Dermis microvascular lymphatic vessel endothelial cell (primary cell): ENCODE measurements around the gene RAD18. TPM values are rescaled to one million over a fixed set of nuclear protein-coding genes. Genes with fewer than 3 reads are reported as not detected.

Experiments used
- DNase-seq, 2 donors: peaks; one replicate each; pipeline versions ENCODE4 v3.0.0 to v3.0.0-alpha.2; 2010; ENCODE audit warnings: low read depth in 2 of 2
- total RNA-seq: library from RNA; depleted of rRNA; stranded (reverse); fragments of >200 nt; gene quantifications from 2 replicates; pipeline ENCODE4 v1.2.1, GENCODE V29; 2014

Gene RAD18
- total RNA-seq, 1 donor from 2014 or later = 7.6 TPM

- DNase-seq = no peak
Measured at GRCh38 chr3:8837162-8837561, 126.1 kb downstream of the RAD18 start.

DNA sequence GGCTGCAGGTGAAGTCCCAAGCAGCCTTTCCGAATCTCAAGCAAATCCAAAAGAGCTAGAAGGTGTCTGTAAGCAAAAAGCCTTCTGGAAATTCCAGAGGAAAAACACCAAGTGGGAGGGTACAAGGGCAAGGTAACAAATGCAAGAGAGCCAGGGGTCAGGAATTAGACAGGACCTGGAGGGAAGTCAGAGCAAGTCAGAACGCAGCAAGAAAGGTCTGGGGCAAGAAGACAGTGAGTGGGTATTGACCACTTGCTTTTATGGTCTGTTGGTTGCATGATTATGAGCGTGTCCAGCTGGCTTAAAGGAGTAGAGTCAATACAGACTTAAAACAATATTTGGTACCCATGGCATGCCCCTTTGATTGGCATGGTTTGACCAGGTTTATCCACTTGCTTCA lies 127.2 kb downstream of the RAD18 start:
- no peak for DNase-seq

DNA sequence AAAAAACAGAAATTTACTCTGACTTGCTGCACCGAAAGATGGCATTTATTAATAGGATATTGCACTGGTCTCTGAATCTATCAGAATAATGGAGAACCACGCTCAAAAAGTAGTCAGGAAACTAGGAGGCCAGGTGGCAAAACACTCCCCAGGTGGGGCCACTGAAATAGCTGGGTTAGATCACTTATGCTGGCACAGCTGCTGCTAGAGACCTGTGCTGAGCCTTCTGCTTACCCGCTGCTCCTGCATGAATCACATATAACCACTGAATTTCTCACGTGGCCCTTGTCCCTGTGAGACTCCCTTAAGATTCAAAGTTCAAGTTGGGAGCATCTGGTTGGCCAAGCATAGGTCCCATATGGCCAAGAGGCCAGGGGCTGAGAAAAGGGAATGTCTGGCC lies 127.9 kb downstream of the RAD18 start:
- no peak for DNase-seq

DNA sequence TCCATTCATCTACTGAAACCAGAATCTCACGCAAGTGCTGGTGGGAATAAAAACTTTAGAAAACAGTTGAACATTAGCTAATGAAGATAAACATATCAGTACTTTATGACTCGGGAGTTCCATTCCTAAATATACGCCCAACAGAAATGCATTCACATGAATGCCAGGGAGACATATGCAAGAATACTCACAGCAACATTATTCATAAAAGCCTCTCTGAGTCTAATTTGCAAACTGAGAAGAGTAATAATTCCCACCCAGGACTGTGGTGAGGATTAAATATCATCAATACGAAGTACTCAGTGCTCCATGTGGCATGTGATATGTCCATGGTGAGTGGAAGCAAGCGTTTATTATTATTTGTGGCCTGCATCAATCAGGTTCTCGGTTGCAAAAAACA lies 128.3 kb downstream of the RAD18 start:
- no peak for DNase-seq

- no peak for DNase-seq
Measured at GRCh38 chr3:8827641-8828040, 135.6 kb downstream of the RAD18 start.

Other genes with a start within 250 kb of the RAD18 start
- gene CAV3, start 229.7 kb downstream of the RAD18 start, total RNA-seq = not detected in 2 replicates
- 0.13 and 1.3 TPM in 2 replicates for gene OXTR, start 193.9 kb downstream of the RAD18 start, total RNA-seq